Measurements from ENCODE around the gene PRDM12.

Gene PRDM12

DNA sequence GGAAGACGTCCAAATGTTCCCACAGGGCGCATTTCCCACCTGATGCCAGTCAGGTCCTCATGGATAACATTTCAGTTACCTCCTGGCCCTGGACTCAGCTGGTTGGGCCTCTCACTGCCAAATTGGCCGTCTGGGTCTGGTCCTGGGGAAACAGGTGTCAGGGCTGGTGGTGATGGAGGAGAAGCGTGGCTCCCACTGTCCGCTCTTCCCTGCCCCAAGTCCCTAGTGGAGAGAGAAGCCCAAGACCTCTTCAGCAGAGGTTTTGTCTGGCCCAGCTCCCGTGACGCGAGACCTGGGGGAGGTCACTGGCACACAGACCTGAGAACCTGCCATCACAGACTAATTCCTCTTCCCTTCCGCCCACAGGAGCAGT, 27.8 kb upstream of the PRDM12 start:
- no peak for ATAC-seq

GRCh38 chr9:130638284-130639123, 25.9 kb upstream of the PRDM12 start:
- no peak for ATAC-seq

DNA sequence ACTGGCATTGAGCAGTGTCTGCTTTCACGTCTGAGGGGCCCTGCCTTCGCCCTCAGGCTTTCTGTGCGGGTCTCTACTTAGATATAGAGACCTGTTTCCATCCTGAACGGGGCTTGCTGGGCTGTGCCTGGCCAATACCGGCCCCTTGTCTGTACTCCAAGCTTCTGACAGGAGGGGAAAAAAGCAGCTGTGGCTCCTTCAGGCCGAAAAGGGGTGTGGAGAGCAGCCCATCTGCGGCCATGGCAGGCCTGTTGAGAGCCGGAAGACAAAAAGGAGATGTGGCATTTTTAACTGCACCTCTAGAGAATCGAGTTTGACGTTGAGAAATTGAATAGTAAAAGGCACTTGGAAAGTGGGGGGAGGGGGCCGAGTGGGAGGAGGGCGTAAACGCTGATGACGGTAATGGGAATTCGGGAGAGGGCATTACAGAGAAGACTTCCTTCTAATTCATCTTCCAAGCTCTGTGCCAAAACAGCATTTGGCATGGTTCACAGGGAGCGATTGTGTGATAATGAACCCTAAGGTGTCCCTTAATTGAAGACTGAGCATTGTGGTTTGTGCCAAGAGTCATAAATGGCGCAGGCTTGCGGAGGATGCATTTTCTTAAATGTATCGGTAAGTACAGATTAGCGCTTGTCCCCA, 25.1 kb upstream of the PRDM12 start:
- no peak for ATAC-seq

DNA sequence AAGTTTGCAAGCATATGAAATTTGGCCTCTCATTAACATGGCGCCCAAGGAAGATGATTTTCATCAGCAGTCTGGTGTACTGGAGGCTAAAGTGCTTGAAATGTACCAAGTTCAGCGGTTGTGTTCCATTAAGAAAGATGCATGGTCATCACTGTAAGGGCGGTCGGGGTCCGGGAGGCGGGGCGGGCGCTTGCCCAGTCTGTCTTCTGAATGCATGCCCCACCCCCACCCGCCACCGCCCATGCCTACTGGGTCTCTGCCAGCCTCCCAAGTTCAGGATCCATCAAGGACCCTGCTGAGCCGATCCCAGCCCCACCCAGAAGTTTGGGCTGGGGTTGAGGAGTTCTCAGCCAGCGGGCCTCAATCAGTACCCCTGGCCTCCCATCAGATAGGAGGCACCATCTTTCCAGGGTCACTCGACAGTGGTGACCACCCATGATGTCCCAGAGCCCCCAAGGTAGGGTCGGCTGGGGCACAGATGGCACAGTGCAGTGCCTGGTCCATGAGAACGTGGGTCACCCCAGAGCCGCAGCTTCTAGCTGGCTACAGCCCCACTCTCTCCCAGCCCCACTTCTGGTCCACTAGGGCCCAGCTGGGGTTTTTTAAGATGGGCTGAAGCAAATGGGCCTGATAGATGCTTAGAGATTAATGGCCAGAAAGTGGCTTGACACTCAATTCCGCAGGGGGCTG, 24.4 kb upstream of the PRDM12 start:
- no peak for ATAC-seq

DNA sequence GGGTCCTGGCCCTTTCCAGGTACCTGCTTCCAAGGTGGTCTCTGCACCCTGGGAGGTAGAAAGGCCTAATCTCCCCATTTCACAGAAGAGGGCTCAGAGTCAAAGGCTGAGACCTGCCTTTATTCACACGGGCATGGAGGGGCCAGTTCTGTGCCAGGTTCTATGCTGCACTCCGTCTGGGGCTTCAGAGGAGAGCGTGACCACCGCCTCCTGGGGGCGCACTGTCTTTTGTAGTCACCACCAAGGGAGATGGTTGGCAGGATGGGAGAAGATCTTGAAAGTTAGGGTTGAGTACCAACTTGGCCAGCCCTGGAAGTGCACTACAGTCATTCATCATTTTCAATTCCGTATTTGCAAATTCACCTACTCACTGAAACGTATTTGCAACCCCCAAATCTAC, 23.7 kb upstream of the PRDM12 start:
- no peak for ATAC-seq

DNA sequence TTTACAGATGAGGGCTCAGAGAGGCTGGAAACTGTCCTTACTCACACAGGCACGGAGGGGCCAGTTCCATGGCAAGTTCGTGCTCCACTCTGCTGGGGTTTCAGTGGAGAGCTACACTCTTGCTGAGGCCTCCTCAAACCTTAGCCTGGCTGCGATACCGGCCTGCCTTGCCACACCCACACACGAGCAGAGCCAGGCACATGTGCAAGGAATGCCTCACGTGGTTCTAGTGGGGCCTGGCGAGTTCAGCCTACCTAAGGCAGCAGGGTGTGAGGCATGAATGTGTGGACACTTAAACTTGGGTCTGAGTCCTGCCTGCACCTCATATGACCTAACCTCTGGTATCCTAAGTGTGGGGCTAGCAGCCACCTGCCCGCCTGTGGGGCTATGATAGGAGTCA, 21.5 kb upstream of the PRDM12 start:
- no peak for ATAC-seq

GRCh38 chr9:130651221-130651620, 13.2 kb upstream of the PRDM12 start:
- ATAC-seq, result no peak

DNA sequence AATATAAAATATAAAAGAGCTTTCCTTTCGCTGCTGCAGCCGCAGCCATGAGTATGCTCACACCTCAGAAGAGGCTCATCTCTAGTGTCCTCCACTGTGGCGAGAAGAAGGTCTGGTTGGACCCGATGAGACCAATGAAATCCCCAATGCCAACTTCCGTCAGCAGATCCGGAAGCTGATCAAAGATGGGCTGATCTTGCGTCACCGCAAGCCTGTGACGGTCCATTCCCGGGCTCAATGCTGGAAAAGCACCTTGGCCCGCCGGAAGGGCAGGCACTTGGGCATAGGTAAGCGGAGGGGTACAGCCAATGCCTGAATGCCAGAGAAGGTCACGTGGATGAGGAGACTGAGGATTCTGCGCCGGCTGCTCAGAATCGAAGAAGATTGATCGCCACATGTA, 12.6 kb upstream of the PRDM12 start:
- no peak for ATAC-seq

- no peak for ATAC-seq
Observed at GRCh38 chr9:130654879-130655278, 9.5 kb upstream of the PRDM12 start.

DNA sequence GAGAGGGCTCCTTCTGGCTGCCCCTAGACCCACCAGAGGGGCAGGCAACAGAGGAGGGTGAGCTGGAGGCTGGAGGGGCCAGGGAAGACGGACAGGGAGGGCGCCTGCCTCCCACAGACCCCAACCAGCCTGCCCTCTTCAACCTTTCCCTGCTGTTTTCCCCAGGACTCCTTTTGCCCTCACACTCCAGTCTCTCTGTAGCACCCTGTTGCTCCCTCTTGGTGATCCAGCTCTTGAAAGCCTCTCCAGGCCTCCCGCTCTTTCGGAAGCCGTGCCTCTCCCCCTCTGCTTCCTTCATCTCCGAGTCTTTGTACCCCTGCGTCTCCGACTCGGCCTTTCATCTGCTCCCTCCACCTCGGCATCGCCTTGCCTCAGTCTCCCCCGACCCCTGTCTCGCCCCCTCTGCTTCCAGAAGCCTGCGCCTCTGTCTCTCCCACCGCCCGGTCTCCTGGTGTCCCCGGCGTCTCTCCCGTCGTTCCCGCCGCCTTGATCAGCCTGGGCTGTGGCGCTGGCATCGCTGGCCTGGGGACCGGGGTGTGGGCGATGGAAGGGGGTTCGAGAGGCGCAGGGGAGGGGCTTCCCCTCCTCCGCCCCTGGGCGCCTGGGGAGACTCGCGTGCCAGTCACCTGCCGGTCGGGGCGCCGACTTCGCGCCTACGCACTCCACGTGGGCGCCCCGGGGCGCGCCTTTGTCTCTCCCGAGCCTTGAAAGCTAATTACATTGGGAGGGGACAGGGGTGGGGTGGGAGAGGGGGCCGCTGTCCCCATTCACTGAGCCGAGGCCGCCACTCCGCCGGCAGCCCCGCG, 5.3 kb upstream of the PRDM12 start:
- no peak for ATAC-seq

GRCh38 chr9:130659699-130660248, 4.6 kb upstream of the PRDM12 start:
- ATAC-seq, result no peak

DNA sequence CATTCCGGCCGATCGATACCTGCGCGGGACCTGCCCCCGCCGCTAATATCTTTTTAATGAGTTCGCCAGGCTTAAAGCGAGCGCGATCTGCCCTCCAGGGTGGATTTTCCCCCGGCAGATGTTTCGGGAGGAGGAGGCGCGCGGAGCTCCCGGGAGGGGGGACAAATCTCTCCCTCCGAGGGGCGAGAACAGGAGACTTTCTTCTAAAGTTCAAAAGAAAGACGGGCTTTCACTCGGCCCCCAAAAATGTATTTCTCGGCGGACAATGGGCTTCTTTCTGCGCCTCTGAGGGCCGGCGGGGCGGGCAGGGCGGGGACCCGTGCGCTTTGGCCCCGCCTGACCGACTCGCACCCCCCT, 4.1 kb upstream of the PRDM12 start:
- no peak for ATAC-seq

GRCh38 chr9:130660683-130661450, 3.5 kb upstream of the PRDM12 start:
- peak in 1 of 2 donors; percentile 36 for ATAC-seq

GRCh38 chr9:130661451-130662098, 2.8 kb upstream of the PRDM12 start:
- ATAC-seq, result no peak

GRCh38 chr9:130662099-130662969, 2.1 kb upstream of the PRDM12 start:
- ATAC-seq, result no peak

GRCh38 chr9:130662970-130663257, 1.5 kb upstream of the PRDM12 start:
- ATAC-seq, result no peak

DNA sequence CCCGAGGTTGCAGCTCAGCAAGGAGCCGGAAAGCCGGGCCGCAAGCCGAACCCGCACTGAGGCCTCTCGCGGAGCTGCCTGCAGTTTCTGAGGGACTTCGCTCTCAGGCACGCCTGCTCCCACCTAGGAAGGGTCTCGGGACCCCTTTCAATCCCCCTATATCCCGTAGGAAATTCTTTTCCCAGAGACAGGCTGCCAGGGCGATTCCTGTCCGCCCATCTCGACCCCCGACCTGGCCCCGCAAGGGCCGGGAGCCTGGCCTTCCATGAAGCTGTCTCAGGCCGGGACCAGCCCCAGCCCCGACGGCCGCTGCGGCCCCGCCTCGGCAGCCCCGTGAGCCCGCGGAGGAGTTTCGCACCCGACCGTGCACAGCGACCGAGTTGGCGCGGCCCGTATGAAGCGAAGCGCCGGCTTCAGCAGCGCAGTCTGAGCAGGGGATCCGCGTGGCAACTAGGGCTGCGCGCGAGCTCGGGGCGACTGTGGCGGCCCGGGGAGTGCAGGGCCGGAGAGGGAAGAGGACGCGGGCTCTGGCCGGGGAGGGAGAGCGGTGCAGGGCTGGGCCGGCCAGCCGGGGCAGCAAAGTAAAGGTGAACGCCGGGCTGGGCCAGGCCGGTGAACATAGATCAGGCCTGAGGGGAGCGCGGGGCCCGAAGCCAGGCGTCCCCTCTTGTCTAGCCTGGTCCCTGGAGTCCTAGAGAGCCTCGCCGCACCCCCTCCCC, 977 bp upstream of the PRDM12 start:
- peak in 1 of 2 donors; percentile 29 for ATAC-seq

- ATAC-seq, result no peak
Observed at GRCh38 chr9:130663977-130664250, 480 bp upstream of the PRDM12 start.

DNA sequence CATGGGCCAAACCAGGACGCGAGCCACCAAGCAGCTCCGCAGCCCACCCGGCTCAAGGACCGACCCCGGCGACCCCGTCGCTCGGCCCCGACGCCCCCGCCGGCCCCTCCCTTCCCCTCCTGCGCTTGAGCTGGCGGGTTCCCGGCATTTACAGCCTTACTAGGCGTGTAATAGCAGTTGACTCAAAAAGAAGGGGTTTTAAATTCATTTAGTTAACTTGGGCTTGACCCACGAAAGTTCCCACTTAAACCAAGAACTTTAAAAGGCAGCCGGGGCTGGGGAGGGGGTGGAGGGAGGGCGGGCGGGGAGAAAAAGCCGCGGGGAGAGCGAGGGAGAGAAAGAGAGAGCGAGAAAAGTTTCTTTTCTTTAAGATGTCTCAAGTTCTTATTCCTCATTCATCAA, 636 bp downstream of the PRDM12 start:
- ATAC-seq, result no peak

Data from activated CD4-positive, CD25-positive, alpha-beta regulatory T cell treated with anti-CD3 and anti-CD28 coated beads, Interleukin-2, amount 50 U/mL, for 24 hours (primary cell).